NT2/D1 (cell line): ENCODE measurements around the gene EXT2.

ENCODE experiments used
- YY1 ChIP-seq: IDR thresholded peaks from 2 replicates; pipeline ENCODE4 v1.6.1; 2011; ENCODE audit not compliant: insufficient read length, insufficient read depth
- ZNF274 ChIP-seq: IDR thresholded peaks from 2 replicates; pipeline ENCODE4 v1.6.1; 2011; ENCODE audit warnings: mild to moderate bottlenecking, low read depth, low read length

DNA sequence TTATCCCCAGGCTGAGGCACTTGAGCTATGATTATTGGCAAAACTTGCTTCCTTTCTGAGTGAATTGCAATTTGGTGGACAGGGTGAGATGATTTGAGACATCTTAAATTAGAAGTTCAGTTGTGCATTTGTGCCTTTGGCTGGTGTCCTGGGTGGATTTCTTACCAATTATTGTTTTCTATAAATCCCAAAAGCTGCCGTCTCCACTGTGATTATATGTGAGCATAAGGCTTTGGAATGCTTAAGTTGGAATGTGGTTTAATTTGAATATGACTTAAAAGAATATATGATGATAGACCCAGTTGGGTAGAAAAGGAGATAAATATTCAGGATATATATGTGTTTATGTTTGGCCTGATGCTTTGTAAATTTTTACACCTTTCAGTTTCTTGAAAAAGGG is 70.0 kb downstream of the EXT2 start:
- TF ChIP-seq ZNF274 (no peak), YY1 (no peak)
